ENCODE results near the gene WDR86.

DNA sequence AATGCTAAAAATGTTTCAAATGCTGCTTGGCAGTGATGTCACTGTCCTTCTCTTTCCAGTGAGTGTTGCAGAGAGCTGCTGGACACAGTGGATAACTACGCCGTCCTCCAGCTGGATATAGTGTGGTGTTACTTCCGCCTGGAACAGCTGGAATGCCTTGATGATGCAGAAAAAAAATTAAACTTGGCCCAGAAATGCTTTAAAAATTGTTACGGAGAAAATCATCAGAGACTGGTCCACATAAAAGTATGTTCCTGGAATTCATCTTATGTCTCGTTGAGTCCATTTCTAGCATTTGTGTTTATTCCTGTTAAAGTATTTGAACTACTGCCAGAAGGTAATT is 43.0 kb downstream of the WDR86 start:
- TF ChIP-seq CTCF (IDR thresholded peaks at IDR 0.05) (no peak), POLR2A (IDR thresholded peaks at IDR 0.05; ENCODE audit: low read depth) (no peak), POLR2AphosphoS5 (IDR thresholded peaks at IDR 0.05) (peak in 1 of 2 donors; percentile 85), EP300 (IDR thresholded peaks at IDR 0.05) (peak; percentile 55)

All from esophagus muscularis mucosa (tissue), 4 donors.